HepG2 (cell line): ENCODE results near the gene MRPS35. TPM values are rescaled to one million over a fixed set of nuclear protein-coding genes. Genes with fewer than 3 reads are reported as not detected.

ENCODE experiments used
- ATAC-seq: fragments of 200-7000 bp; cut with Tn5 transposase; 3 replicates; pipeline ENCODE4 v1.9.1; 2020; ENCODE audit warnings: mild to moderate bottlenecking, moderate library complexity
- BruUV-seq: library from RNA; stranded (reverse); fragments of 400-500 nt; replicated peaks from 2 replicates; lab custom pipeline; 2021; lab: Mats Ljungman, UMichigan
- CTCF ChIA-PET: fragments of 300-600 bp; formaldehyde crosslinking; extraction: SDS; loops from one replicate; lab custom pipeline; 2021; ENCODE audit warnings: low total read pairs, inconsistent platforms, low intra/inter-chr PET ratio; lab: Yijun Ruan, JAX
- POLR2A ChIA-PET: fragments of 350-600 bp; sonication (Branson Sonifier 250); formaldehyde crosslinking; loops from one replicate; lab custom pipeline; 2020; ENCODE audit warnings: antibody characterized with exemption, inconsistent platforms; lab: Yijun Ruan, JAX
- DNase-seq: peaks from one replicate; pipeline ENCODE4 v3.0.0-alpha.2; 2015; ENCODE audit warnings: low spot score
- FAIRE-seq: peaks from 3 replicates; lab custom pipeline; 2011; peaks lifted over from hg19 to GRCh38; lab: Jason Lieb, UNC
- H2AFZ ChIP-seq: one replicate; pipeline ENCODE4 v1.6.1; 2011; ENCODE audit warnings: low read length, inconsistent platforms
- H3K27ac ChIP-seq: fragments of 300-600 bp; 3 replicates; pipeline ENCODE4 v1.8.0; 2011; ENCODE audit warnings: mixed run types, mild to moderate bottlenecking, mixed read lengths, low read length, inconsistent platforms; ENCODE audit not compliant: insufficient read depth; ENCODE audit errors: extremely low read length
- H3K27me3 ChIP-seq, 2 experiments: fragments of 200-600 bp in 1 of 2; 2 replicates in 1 of 2; 3 replicates in 1 of 2; pipeline versions ENCODE4 v1.6.0 to v1.8.0; 2011; ENCODE audit warnings: low read length in 2 of 2, mild to moderate bottlenecking in 2 of 2, moderate library complexity in 2 of 2, inconsistent platforms in 1 of 2; ENCODE audit not compliant: insufficient read depth in 2 of 2, control insufficient read depth in 1 of 2
- H3K36me3 ChIP-seq, 2 experiments: fragments of 200-600 bp in 1 of 2; replicated peaks in 1 of 2; 2 replicates in 1 of 2; 3 replicates in 1 of 2; pipeline versions ENCODE4 v1.5.1 to v1.8.0; 2011; ENCODE audit warnings: low read length in 2 of 2, inconsistent platforms in 1 of 2; ENCODE audit not compliant: insufficient read depth in 2 of 2, control insufficient read depth in 1 of 2
- H3K4me1 ChIP-seq: 2 replicates; pipeline ENCODE4 v1.5.1; 2012; ENCODE audit warnings: low read length, inconsistent platforms; ENCODE audit not compliant: insufficient read depth
- H3K4me2 ChIP-seq: 2 replicates; pipeline ENCODE4 v1.6.0; 2011; ENCODE audit warnings: low read depth, low read length, inconsistent platforms
- H3K4me3 ChIP-seq, 3 experiments: fragments of 200-600 bp in 1 of 3; sonication (generic), shearing (Covaris generic) in 1 of 3; replicated peaks in 1 of 3; 2 replicates each; pipeline ENCODE4 v1.5.1; 2011 to 2016; ENCODE audit warnings: low read length in 3 of 3, inconsistent platforms in 2 of 3, low read depth in 2 of 3, mild to moderate bottlenecking in 2 of 3, control low read depth in 1 of 3, mixed read lengths in 1 of 3; ENCODE audit not compliant: insufficient read depth in 1 of 3
- H3K79me2 ChIP-seq: one replicate; pipeline ENCODE4 v1.6.1; 2011; ENCODE audit warnings: low read length, inconsistent platforms; ENCODE audit not compliant: insufficient read depth
- H3K9ac ChIP-seq: 2 replicates; pipeline ENCODE4 v1.6.0; 2011; ENCODE audit warnings: mild to moderate bottlenecking, low read depth, low read length, inconsistent platforms; ENCODE audit not compliant: insufficient read depth
- H3K9me3 ChIP-seq: 2 replicates; pipeline ENCODE4 v1.5.1; 2012; ENCODE audit warnings: mild to moderate bottlenecking, low read length
- H4K20me1 ChIP-seq: 2 replicates; pipeline ENCODE4 v1.6.0; 2011; ENCODE audit warnings: inconsistent platforms, mild to moderate bottlenecking, low read length, moderate library complexity; ENCODE audit not compliant: insufficient read depth
- ATM ChIP-seq: fragments of 450-650 bp; IDR thresholded peaks from 2 replicates; pipeline ENCODE4 v1.7.1; 2017; ENCODE audit warnings: mild to moderate bottlenecking, borderline replicate concordance
- KDM4B ChIP-seq: sonication (generic); formaldehyde crosslinking; IDR thresholded peaks from 2 replicates; pipeline ENCODE4 v1.4.0; 2020; ENCODE audit warnings: missing genetic modification reagents
- MBD4 ChIP-seq: IDR thresholded peaks from 2 replicates; pipeline ENCODE4 v1.6.1; 2012; ENCODE audit warnings: low read length, inconsistent platforms, borderline replicate concordance
- NFIB ChIP-seq: sonication (generic); formaldehyde crosslinking; IDR thresholded peaks from 2 replicates; pipeline ENCODE4 v1.9.0; 2021; ENCODE audit warnings: missing genetic modification reagents, mild to moderate bottlenecking, borderline replicate concordance
- POLR2A ChIP-seq, 2 experiments: IDR thresholded peaks; 2 replicates each; pipeline ENCODE4 v1.6.1; 2011; ENCODE audit warnings: low read depth in 2 of 2, low read length in 2 of 2, mild to moderate bottlenecking in 1 of 2, moderate library complexity in 1 of 2; ENCODE audit not compliant: insufficient read depth in 1 of 2
- RBAK ChIP-seq: sonication (generic); formaldehyde crosslinking; IDR thresholded peaks from 2 replicates; pipeline ENCODE4 v1.5.1; 2020; ENCODE audit warnings: mild to moderate bottlenecking, missing genetic modification reagents
- RFX1 ChIP-seq: fragments of 450-650 bp; IDR thresholded peaks from 2 replicates; pipeline ENCODE4 v1.6.1; 2017
- SP2 ChIP-seq: sonication (generic); formaldehyde crosslinking; IDR thresholded peaks from 2 replicates; pipeline ENCODE4 v1.5.1; 2020; ENCODE audit warnings: mild to moderate bottlenecking, missing genetic modification reagents
- SRF ChIP-seq: IDR thresholded peaks from 2 replicates; pipeline ENCODE4 v1.6.1; 2011; ENCODE audit warnings: mild to moderate bottlenecking, low read depth, low read length, moderate library complexity
- SRSF1 ChIP-seq: fragments of 200-400 bp; formaldehyde crosslinking; optimal IDR thresholded peaks from 2 replicates; pipeline ENCODE3; 2017; ENCODE audit warnings: mild to moderate bottlenecking, low read depth, low read length, moderate library complexity
- TCF7 ChIP-seq: sonication (generic); IDR thresholded peaks from 2 replicates; pipeline ENCODE4 v1.6.1; 2016; ENCODE audit warnings: antibody characterized with exemption, low read depth
- U2AF2 ChIP-seq: fragments of 200-400 bp; formaldehyde crosslinking; IDR thresholded peaks from 2 replicates; pipeline ENCODE4 v1.6.1; 2017; ENCODE audit warnings: low read depth, mild to moderate bottlenecking, low read length
- ZFP1 ChIP-seq: IDR thresholded peaks from 2 replicates; pipeline ENCODE4 v1.6.1; 2016
- ZFP36 ChIP-seq: fragments of 150-350 bp; IDR thresholded peaks from 2 replicates; pipeline ENCODE4 v1.6.1; 2018; ENCODE audit warnings: borderline replicate concordance, low read length, low read depth; ENCODE audit not compliant: partially characterized antibody
- ZFP82 ChIP-seq: sonication (generic); formaldehyde crosslinking; IDR thresholded peaks from 2 replicates; pipeline ENCODE4 v1.5.1; 2020; ENCODE audit warnings: mild to moderate bottlenecking, missing genetic modification reagents, borderline replicate concordance
- ZMAT5 ChIP-seq: sonication (generic); formaldehyde crosslinking; IDR thresholded peaks from 2 replicates; pipeline ENCODE4 v1.5.0; 2020; ENCODE audit warnings: mild to moderate bottlenecking, low read depth, missing genetic modification reagents, borderline replicate concordance
- ZNF24 ChIP-seq: fragments of 450-650 bp; IDR thresholded peaks from 2 replicates; pipeline ENCODE4 v1.6.1; 2017; ENCODE audit warnings: antibody characterized with exemption, mild to moderate bottlenecking
- ZNF3 ChIP-seq: IDR thresholded peaks from 2 replicates; pipeline ENCODE4 v1.7.0; 2017; ENCODE audit warnings: inconsistent platforms
- ZNF337 ChIP-seq: sonication (generic); formaldehyde crosslinking; IDR thresholded peaks from 2 replicates; pipeline ENCODE4 v1.5.1; 2020; ENCODE audit warnings: missing genetic modification reagents, low read depth, mild to moderate bottlenecking, borderline replicate concordance
- ZNF616 ChIP-seq: sonication (generic); formaldehyde crosslinking; IDR thresholded peaks from 2 replicates; pipeline ENCODE4 v1.5.0; 2020; ENCODE audit warnings: low read depth, mild to moderate bottlenecking, missing genetic modification reagents
- ZNF75D ChIP-seq: sonication (generic); formaldehyde crosslinking; IDR thresholded peaks from 2 replicates; pipeline ENCODE4 v1.8.1; 2023; ENCODE audit warnings: missing genetic modification reagents, mild to moderate bottlenecking, borderline replicate concordance
- WGBS: methylation state at CpG from one replicate; pipeline ENCODE4 v1.1.6; 2017; ENCODE audit warnings: low lambda C conversion rate; 5-methylcytosine and 5-hydroxymethylcytosine counted together
- in situ Hi-C: cut with HindIII; loops from 2 replicates; pipeline ENCODE4 v1.10.0; 2017; ENCODE audit warnings: low pct_unique_long_range_greater_than_20kb; ENCODE audit not compliant: extremely low pct_ligation_motif_present
- intact Hi-C: fragments of 100-400 bp; cut with micrococcal nuclease; formaldehyde crosslinking; loops from one replicate; pipeline ENCODE4 v1.10.0; 2022; ENCODE audit not compliant: unreplicated experiment
- polyA plus RNA-seq, 8 experiments: library from polyadenylated mRNA; depleted of rRNA in 3 of 8; stranded (reverse) in 7 of 8; unstranded in 1 of 8; fragments of >200 nt; fragmentation: Illumina TruSeq in 4 of 8; extraction: Trizol in 4 of 8; gene quantifications; 2 replicates each; pipeline versions ENCODE4 v1.2.1 to v1.2.3, GENCODE V29; 2011 to 2016; ENCODE audit warnings: low read depth in 4 of 8, missing spikeins in 1 of 8, mixed read lengths in 1 of 8; ENCODE audit not compliant: insufficient read depth in 1 of 8
- total RNA-seq, 5 experiments: library from RNA; depleted of rRNA; stranded (reverse); fragments of >200 nt; fragmentation: Illumina TruSeq; extraction: Trizol; gene quantifications; 2 replicates each; pipeline ENCODE4 v1.2.3, GENCODE V29; 2016; ENCODE audit warnings: low read depth in 1 of 5

MRPS35 gene
- total and polyA plus RNA-seq, 2 of the 13 experiments (the other 11 are each of a cell fraction or from before 2014, with no cell fraction given), result 63.4 to 104 TPM

GRCh38 chr12:27688671-27689070 lies 22.0 kb upstream of the MRPS35 start:
- FAIRE-seq (no peak), DNase-seq (no peak), ATAC-seq (no peak)
- TF ChIP-seq ZNF75D (CRISPR knock-in tag), result no peak
- no peak for TF ChIP-seq U2AF2
- no peak for TF ChIP-seq ZNF3 (CRISPR knock-in tag)
- 74% methylated on average over 3 of the region's 3 CpGs for WGBS
- no peaks in the 10 kb centered on the region for H3K79me2 ChIP-seq
- ChIA-PET CTCF (no interaction called here), POLR2A (no interaction called here)
- BruUV-seq, result no TSS peak
- no peak overlapping the region for H3K4me2 ChIP-seq
- H3K27ac ChIP-seq, result no peak overlapping the region
- H3K9me3 ChIP-seq, result no peaks in the 10 kb centered on the region
- H3K4me1 ChIP-seq, result no peaks in the 10 kb centered on the region
- in situ Hi-C loops (no loop called here), intact Hi-C loops (no loop called here)
- H3K4me3 ChIP-seq, result no peak overlapping the region
- peaks cover 4 to 23% of the 10 kb centered on the region in 2 experiments; a peak in 4 of 5 replicates for H3K36me3 ChIP-seq
- H3K9ac ChIP-seq, result no peak overlapping the region
- no peaks in the 10 kb centered on the region; a peak in 1 of 5 replicates for H3K27me3 ChIP-seq
- no peak overlapping the region for H2AFZ ChIP-seq
- H4K20me1 ChIP-seq, result no peaks in the 10 kb centered on the region

GRCh38 chr12:27689558-27690180 lies 21.0 kb upstream of the MRPS35 start:
- FAIRE-seq (no peak), ATAC-seq (no peak), DNase-seq (no peak)
- Histone ChIP-seq H3K27ac (no peak overlapping the region), H2AFZ (no peak overlapping the region), H4K20me1 (no peaks in the 10 kb centered on the region), H3K9ac (no peak overlapping the region), H3K4me1 (no peaks in the 10 kb centered on the region), H3K27me3 (no peaks in the 10 kb centered on the region; a peak in 1 of 5 replicates), H3K36me3 (peaks cover 4 to 23% of the 10 kb centered on the region in 2 experiments; a peak in 4 of 5 replicates), H3K79me2 (no peaks in the 10 kb centered on the region), H3K4me3 (no peak overlapping the region), H3K4me2 (no peak overlapping the region), H3K9me3 (no peaks in the 10 kb centered on the region)
- TF ChIP-seq ATM (no peak), SRSF1 (no peak), ZFP36 (no peak), NFIB (CRISPR knock-in tag) (no peak), ZNF24 (no peak), ZNF337 (CRISPR knock-in tag) (no peak), TCF7 (no peak), ZNF616 (CRISPR knock-in tag) (no peak), SRF (no peak), ZFP82 (CRISPR knock-in tag) (no peak), ZMAT5 (no peak), SP2 (CRISPR knock-in tag) (no peak), RBAK (no peak), KDM4B (CRISPR knock-in tag) (no peak), ZFP1 (CRISPR knock-in tag) (no peak), MBD4 (no peak), POLR2A (IDR thresholded peaks at IDR 0.05; ENCODE audit: insufficient read depth in 1 of 2, low read depth in 2 of 2, low read length in 2 of 2) (no peak), RFX1 (no peak)
- no TSS peak for BruUV-seq
- intact Hi-C loops, result no loop called here
- in situ Hi-C loops, result no loop called here
- 96% methylated on average over 13 of the region's 13 CpGs for WGBS
- CTCF ChIA-PET, result no interaction called here
- POLR2A ChIA-PET, result no interaction called here
